Central memory CD4-positive, alpha-beta T cell (primary cell): ENCODE data around the gene SRGAP1.
"Not testable (repeated sequence)": the region's sequence is repeated elsewhere in the genome, so short reads cannot be mapped to it uniquely, and the experiment has no call there.

ENCODE experiments used
- DNase-seq: peaks from one replicate; pipeline ENCODE4 v3.0.0; 2022

SRGAP1 gene

DNA sequence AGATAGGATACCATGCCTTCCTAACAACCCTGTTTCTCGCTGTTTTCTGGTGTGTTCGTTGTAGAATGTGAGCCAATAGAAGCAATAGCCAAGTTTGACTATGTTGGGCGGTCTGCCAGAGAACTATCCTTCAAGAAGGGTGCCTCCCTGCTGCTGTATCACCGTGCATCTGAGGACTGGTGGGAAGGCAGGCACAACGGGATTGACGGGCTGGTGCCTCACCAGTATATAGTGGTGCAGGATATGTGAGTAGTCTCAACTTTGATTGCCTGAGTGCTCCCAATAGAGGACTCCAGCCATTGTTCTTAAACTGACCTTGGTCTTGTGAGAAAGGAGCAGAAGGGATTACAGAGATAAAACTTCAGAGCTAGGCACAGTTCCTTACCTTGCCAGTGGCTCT, 281.4 kb downstream of the SRGAP1 start:
- no peak for DNase-seq

DNA sequence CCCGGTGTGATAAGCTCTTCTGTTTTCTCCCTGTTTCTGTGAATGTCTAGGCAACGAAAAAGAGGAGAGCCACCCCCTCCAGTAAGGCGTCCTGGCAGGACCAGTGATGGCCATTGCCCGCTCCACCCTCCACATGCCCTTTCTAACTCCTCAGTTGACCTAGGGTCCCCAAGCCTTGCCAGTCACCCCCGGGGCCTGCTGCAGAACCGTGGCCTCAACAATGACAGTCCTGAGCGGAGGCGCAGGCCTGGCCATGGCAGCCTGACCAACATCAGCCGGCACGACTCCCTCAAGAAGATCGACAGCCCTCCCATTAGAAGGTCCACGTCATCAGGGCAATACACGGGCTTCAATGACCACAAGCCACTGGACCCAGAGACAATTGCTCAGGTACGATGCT, 283.3 kb downstream of the SRGAP1 start:
- no peak for DNase-seq

DNA sequence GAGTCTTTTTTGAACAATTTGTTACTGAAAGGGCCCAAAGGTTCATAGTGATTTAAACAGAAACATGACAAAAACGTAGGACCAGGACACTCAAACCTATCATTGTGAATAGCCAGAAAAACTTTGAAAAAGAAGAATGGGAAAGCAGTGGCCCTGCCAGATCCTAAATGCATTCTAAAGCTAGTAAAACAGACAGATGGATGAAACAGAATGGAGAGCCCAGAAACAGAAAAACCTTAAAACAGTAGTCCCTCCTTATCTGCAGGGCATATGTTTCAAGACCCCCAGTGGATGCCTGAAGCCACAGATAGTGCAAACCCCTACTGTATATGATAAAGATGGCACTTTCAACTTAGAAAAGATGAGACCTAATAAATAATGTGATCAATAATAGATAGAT, 283.9 kb downstream of the SRGAP1 start:
- DNase-seq: no peak

DNA sequence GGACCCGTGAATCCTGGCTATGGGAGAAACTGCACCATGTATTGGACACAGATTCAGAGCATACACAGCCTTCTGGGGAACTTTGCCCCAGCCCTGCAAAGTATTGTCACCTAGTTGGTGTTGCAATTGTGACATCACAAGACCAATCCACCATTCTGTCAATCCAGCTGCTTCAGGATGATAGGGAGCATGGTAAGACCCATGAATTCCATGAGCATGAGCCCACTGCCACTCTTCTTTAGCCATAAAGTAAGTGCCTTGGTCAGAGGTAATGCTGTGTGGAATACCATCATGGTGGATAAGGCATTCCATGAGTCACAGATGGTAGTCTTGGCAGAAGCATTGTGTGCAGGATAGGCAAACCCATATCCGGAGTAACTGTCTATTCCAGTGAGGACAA, 286.0 kb downstream of the SRGAP1 start:
- DNase-seq: not testable (repeated sequence)

DNA sequence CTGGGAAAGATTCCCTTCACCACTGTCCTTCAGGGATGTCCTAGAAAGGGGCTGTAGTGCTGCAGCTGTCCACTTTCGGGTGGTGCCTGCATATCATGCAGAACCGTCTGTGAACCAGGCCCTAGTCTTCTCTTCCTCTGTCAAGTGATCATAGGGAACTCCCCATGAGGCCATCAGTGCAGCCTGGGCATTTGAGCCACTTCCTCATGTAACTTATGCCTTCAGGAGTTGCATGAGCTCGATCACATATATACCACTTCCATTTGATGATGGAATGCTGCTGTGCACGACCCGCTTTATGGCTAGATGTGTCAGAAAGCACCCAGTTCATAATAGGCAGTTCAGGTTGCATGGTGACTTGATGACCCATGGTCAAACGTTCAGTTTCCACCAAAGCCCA, 287.0 kb downstream of the SRGAP1 start:
- not testable (repeated sequence) for DNase-seq

DNA sequence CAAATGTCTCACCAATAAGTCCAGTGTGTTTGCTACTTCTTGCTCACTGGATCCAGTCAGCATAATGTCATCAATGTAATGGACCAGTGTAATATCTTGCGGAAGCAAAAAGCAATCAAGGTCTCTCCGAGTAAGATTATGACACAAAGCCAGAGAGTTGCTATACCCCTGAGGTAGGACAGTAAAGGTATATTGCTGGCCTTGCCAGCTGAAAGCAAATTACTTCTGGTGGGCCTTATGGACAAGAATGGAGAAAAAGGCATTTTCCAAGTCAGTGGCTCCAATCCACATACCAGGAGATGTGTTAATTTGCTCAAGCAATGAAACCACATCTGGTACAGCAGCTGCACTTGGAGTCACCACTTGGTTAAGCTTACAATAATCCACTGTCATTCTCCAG, 288.2 kb downstream of the SRGAP1 start:
- not testable (repeated sequence) for DNase-seq

DNA sequence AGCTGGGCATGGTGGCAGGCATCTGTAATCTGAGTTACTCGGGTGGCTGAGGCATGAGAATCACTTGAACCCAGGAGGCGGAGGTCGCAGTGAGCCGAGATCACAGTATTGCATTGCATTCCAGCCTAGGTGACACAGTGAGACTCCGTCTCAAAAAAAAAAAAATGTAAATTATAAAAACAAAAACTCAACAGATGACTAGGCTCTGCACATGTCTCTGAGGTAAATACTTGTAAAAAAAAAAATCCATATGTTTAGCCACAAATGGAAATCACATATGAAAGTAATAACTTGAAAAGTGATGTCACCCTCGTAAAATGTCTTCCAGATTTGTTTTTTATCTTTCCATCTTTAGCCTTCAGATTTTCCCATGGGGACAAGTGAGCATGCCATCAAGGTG, 292.6 kb downstream of the SRGAP1 start:
- no peak for DNase-seq

DNA sequence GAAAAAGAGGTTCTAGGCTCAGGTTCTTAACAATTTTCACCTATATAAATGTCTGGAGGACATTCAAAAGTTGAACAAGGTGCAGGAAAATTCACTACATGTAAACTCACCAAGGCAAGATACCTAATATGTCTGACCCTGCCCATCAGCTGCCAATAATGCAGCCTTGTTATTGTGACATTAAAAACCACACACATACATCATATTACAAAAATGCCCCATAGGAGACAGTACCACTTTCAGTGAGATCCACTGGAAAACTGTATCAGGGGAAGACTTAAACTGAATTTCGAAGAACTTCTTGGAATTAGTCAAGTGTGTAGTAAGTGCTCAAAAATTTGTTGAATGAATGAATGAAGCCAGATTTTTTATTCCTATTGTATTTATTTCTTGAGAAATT, 294.5 kb downstream of the SRGAP1 start:
- no peak for DNase-seq

DNA sequence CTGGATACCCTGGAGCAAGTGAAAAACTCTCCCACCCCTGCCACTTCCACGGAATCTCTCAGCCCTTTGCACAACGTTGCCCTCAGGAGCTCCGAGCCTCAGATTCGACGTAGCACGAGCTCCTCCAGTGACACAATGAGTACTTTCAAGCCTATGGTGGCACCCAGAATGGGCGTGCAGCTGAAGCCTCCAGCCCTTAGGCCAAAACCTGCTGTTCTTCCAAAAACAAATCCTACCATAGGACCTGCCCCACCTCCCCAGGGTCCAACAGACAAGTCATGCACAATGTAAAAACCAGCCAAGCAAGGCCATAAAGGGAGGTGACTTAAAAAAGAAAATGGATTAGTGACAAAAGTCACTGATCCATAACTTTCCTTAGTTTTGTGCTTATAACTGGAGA, 297.9 kb downstream of the SRGAP1 start:
- no peak for DNase-seq

DNA sequence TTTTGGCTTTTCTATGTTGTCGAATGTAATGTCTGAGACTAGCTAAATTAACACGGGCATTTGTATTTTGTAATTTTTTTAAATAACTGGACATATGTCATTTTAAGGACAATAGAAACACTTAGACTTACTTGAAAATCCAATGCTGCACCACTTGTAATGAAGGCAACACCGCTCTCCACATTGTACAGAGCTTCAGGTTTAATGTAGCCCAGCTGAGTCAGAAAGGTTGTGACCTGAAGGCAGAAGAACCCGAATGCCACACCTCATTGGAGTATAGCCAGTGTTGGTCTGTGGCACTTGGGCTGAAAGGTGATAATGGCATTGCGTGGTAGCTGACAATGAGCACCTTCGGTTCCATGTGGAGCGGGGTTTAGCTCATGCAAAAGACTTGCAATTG, 298.3 kb downstream of the SRGAP1 start:
- DNase-seq: no peak

DNA sequence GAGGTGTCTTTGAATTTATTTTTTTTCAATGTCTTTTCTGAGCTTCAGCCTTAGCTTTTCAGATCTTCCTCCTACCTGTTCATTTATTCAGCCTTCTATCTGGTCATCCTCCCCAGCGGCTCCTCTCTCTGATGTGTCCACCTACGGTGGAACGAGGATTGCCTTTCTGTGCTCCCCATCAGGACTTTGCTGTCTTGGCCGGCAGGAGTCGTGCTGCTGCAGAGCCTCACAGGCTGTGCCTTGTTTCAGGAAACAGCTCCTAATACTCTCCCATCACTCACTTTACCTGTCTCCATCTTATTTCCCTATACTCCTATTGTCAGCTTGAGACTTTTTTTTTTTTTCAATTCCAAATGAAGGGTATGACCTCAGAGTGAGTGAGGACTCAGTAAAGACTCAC, 300.7 kb downstream of the SRGAP1 start:
- no peak for DNase-seq

DNA sequence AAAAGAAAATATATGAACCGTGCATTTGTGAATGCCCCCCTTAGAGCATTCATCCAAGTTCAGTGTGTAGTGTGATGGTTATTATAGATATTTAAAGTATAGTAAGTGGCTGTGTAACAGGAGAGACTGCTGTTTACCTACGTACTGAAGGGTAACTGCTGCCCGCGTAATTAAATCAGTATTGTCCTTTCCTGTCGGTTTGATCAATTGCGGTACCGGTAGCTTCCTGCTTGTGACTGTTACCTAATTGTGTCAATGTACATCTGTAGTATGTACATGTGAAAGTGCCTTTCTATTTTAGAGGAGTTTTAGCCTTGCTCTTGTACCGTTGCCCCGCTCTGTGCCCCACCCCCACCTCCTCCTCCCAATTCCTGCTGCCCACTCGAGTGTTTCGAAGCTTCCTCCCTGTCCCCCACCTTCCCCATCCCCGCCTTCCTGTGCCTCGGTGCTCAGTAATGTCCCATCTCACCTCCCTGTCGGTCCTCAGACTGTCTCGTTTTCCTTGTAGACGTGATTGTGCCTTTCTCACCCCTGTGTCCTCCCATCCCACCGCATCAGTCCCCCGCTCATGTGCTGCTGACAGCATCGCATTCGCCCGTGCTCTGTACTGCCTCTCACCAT, 302.6 kb downstream of the SRGAP1 start:
- DNase-seq: no peak

DNA sequence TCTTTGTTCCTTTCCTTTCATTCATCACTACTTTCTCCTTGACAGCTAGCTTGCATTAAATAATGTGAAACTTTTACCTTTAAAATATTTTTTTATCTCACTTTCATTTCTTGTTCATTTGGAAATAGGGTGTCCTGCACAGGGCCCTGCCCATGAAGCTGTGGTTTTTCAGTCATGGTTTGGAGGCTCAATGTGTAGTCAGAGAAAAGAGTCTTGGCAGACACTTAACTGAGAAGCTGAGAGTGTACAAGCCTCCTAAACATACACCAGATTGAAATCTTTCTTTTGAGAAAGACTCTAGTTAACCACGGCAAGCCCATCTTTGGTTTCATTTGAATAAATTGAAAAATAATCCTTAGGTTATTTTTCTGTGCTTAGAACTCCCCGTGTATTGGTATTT, 303.4 kb downstream of the SRGAP1 start:
- DNase-seq: no peak

DNA sequence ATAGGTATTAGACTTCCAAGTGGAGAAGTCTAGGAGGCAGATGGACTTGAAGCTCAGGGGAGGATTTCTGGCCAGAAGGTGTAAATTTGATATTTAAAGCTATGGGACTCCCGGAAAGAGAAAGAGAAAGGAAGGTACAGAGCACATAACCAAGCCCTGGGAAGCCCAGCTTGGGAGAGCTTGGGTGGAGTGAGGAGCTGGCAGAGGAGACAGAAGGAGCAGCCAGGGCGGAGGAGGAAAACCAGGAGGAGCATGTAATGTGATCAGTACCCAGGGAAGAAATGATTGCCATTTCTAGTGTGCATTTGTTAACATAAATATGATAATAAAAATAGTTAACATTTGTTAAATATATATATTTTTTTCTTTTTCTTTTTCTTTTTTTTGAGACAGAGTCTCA, 310.2 kb downstream of the SRGAP1 start:
- no peak for DNase-seq

DNA sequence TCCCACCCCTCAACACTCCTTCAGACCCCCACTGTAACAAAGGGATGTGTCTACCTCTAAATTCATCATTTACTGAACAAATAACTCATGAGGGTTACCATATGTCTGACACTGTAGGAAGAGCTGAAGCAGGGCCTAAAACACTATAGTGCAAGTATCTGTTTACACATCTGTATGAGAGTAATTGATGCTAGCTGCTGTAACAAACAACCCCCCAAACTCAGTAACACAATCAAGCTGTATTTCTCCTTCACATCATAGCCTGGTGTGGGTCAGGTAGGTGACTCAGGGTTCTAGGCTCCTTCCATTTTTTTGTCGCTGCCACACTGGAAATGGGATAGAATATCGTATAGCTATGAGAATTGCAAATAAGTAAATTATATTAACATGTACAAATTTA, 312.6 kb downstream of the SRGAP1 start:
- DNase-seq: no peak

DNA sequence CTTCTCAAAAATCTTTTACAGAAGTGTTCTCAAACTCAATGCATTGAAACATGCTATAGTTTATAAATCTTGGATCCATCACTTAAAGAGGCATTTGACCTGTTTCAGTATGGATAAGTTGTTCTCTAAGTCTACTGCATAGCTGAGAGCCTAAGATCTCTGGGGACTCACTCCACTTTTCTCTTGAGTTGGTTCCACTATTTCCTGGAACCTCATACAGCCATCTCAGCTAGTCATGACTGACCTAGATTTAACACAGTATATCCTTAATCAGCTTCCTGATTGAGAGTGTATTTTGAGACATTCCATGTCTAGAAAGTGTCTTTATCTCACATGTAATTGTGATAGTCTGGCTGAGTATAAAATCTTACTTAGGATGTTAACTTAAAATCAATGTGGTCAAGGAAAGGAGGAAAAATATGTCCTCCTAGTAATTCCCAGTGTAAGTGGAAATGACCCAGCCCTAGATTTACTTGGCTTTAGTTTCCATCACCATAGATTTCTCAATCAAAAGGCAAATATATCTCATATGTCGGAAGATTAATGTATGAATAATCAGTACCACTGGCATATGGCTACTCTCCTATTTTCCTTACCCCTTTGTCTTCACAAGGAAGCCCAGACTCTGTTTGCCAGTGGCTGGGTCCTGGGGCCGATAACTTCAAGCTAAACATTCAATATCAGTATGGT, 315.7 kb downstream of the SRGAP1 start:
- no peak for DNase-seq

DNA sequence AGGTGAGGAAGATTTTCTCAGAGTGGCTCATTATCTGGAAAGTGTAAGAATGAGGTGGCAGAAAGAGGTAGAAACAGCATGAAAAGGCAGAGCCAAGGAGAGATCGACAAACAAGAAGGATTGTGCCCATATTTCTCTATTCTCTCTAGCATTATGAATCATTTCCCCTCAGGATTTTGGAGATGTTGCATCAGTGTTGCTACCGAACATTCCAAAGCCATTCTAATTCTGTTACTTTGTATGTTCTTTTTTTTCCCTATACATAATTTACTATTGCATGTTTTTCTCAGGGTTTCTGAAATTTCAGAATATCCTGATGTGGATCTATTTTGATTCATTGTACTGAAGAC, 316.2 kb downstream of the SRGAP1 start:
- no peak for DNase-seq

DNA sequence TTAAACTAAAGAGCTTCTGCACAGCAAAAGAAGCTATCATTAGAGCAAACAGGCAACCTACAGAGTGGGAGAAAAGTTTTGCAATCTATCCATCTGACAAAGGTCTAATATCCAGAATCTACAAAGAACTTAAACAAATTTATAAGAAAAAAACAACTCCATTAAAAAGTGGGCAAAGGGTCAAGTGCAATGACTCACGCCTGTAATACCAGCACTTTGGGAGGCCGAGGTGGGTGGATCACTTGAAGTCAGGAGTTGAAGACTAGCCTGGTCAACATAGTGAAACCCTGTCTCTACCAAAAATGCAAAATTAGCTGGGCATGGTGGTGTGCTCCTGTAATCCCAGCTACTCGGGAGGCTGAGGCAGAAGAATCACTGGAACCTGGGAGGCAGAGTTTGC, 322.1 kb downstream of the SRGAP1 start:
- not testable (repeated sequence) for DNase-seq

DNA sequence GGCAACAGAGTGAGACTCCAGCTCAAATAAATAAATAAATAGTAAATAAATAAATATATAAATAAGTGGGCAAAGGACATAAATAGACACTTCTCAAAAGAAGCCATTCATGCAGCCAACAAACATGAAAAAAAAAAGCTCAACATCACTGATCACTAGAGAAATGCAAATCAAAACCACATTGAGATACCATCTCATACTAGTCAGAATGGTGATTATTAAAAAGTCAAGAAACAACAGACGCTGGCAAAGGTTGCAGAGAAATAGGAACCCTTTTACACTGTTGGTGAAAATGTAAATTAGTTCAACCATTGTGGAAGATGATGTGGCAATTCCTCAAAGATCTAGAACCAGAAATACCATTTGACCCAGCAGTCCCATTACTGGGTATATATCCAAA, 322.5 kb downstream of the SRGAP1 start:
- DNase-seq: not testable (repeated sequence)

DNA sequence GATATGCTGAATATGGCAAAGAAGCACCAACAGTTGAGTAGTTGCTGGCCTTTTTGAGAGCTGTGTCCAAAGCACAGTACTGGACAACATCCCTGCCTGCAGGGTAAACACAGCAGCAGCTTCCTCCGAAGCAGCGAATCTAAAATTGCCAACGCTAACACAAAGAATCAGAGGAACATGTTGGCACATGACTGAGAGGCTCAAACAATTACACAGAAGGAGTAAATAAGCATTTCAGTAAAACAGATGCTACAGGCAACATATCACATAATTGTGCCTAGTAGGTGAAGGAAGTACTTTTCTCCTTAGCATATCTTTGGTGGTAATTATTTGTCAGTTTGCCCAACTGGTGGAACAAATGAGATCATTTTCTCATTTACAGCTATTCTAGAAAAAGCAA, 325.5 kb downstream of the SRGAP1 start:
- no peak for DNase-seq

DNA sequence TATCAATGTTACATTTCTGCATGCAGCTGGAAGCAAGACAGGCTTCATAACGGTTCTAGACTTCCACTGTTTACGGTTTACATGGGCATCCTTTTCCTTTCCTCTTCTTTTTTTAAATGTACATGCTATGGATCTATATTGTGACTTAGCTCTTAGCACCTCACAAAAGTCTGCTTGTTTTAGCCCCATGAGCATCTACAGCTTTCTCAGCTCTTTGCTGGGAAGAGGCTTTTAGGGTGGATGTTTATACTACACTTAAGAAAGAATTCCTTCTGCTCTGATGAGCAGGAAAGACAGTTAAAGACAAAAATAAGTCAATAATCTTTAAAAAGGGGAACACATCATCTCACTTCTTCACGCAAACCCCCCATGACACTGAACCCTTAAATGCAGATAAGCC, 326.2 kb downstream of the SRGAP1 start:
- no peak for DNase-seq

DNA sequence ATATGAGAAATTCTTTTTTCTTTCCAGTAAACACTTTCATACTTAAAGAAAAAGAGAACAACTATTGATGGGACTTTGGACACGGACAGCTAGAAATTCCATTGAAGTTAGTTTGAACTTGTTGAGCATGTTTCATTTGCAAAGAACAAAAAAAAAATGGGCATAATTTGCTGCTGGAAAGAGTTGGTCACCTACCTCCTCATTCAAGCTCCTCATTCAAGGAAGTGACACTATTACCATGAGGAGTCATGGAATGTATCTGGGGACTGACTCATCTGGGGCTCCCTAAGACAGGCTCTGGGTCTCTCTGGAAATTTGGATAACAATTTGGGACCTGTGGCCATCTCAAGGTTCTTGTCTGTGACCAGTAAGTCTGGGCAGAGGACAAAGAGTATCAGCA, 327.2 kb downstream of the SRGAP1 start:
- no peak for DNase-seq

DNA sequence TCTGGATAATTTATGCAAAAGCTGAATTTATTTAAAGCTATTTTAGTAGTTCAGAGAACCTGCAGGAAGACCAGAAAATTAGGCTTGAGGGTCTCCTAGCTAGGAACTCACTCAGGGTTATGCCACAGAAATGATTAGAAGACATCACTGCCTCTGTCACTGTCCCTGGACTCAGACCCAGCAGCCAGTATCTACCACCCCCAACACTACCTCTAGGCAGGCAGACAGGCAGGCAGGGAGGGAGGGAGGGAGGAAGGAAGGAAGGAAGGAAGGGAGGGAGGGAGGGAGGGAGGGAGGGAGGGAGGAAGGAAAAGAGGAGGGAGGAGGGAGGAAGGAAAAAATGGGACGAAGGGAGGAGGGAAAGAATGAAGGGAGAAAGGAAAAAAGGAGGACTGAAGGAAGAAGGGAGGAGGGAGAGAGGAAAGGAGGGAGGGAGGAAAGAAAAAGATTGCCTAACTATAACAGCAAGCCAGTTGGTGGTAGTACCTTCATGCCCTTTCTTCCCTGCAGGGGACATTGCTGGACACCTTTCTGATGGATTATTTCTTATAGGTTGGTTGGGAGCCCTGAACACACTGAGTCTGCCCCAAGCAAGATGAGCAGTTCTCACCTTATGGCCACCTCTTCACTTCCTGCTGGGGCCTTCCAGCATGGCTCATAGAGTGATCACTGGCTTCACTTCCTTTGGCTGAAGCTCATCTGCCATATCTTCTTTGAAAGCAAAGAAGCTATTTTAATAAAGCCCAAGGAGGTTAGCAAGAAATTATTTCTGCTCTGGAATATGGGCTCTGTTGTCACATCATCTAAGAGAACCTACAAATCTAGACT, 327.9 kb downstream of the SRGAP1 start:
- DNase-seq: no peak

DNA sequence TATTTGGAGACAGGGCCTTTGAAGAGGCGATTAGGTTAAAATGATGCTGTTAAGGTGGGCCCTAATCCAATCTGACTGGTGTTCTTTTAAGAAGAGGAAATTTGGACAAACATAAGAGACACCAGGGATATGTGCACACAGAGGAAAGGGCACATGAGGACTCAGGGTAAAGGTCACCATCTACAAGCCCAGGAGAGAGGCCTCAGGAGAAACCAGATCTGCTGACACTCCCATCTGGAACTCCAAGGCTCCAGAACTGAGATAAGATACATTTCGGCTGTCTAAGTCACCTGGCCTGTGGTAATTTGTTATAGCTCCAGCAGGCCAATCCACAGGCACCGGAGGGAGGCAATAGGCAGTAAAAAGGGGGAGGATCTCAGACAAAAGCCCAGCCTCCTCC, 329.0 kb downstream of the SRGAP1 start:
- no peak for DNase-seq
